Skeletal muscle satellite cell (primary cell): ENCODE results near the gene TK1.
"Not testable (repeated sequence)": the region's sequence is repeated elsewhere in the genome, so short reads cannot be mapped to it uniquely, and the experiment has no call there.

Source experiments
- H3K27me3 ChIP-seq: 2 replicates; pipeline ENCODE4 v1.7.0; 2013; ENCODE audit warnings: low read length; ENCODE audit not compliant: control insufficient read depth, insufficient read depth
- H3K36me3 ChIP-seq: 2 replicates; pipeline ENCODE4 v1.7.0; 2013; ENCODE audit warnings: mild to moderate bottlenecking, control low read depth, low read length; ENCODE audit not compliant: insufficient read depth
- H3K4me1 ChIP-seq: 2 replicates; pipeline ENCODE4 v1.7.0; 2013; ENCODE audit warnings: low read length; ENCODE audit not compliant: control insufficient read depth, insufficient read depth
- H3K4me2 ChIP-seq: 2 replicates; pipeline ENCODE4 v1.7.0; 2013; ENCODE audit warnings: mild to moderate bottlenecking, low read length
- H3K4me3 ChIP-seq: 2 replicates; pipeline ENCODE4 v1.7.0; 2013; ENCODE audit warnings: low read length
- H3K9ac ChIP-seq: 2 replicates; pipeline ENCODE4 v1.7.0; 2013; ENCODE audit warnings: mild to moderate bottlenecking, low read depth, low read length, moderate library complexity
- H3K9me3 ChIP-seq: replicated peaks from 2 replicates; pipeline ENCODE4 v1.7.0; 2013; ENCODE audit warnings: mild to moderate bottlenecking, control low read depth, low read length

The TK1 gene

DNA sequence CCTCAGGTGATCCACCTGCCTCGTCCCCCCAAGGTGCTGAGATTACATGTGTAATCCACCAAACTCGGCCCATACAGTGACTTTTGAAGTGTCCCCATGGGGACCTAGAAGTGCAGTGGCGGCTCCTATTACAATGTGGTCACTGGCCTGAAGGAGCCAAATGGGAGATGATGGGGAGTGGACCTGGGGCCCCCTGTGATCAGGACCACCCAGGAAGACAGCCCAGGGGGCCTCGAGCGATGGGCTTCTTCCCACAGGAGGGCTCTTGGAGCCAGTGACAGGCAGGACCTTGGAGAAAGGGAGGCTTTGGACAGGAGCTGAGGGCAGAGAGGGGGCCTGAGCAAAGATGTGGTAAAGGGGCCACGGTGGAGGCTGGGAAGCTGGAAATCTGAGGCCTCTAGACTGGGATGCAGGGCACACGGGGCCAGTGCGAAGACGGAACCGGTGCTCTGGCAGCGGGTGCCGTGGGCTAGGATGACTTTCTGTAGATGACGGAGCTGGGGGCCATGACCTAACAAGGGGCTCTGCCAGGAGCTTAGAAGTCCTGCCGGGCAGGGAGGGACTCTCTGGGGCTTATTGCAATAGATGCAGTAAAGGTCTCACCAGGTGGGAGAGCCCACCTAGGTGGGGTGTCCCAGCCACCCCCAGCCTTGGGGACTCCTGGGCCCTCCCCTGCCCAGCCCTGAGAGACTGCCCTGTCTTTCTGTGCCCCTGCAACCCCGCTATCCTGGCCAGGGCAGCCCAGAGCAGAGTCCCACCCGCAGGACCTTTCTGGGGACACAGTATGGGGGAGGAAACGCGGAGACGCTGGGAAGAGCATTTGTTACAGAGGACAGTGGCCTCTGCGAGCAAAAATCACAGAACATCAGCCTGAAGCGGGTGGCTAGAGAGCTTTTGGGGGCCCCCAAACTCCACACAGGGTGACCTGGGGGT is 43.4 kb downstream of the TK1 start:
- H3K9ac ChIP-seq = no peak overlapping the region
- H3K27me3 ChIP-seq = peaks cover 13% of the 10 kb centered on the region
- H3K4me1 ChIP-seq = peaks cover 8% of the 10 kb centered on the region
- H3K36me3 ChIP-seq = no peaks in the 10 kb centered on the region
- H3K9me3 ChIP-seq = no peaks in the 10 kb centered on the region
- no peak overlapping the region for H3K4me3 ChIP-seq
- H3K4me2 ChIP-seq = no peak overlapping the region

DNA sequence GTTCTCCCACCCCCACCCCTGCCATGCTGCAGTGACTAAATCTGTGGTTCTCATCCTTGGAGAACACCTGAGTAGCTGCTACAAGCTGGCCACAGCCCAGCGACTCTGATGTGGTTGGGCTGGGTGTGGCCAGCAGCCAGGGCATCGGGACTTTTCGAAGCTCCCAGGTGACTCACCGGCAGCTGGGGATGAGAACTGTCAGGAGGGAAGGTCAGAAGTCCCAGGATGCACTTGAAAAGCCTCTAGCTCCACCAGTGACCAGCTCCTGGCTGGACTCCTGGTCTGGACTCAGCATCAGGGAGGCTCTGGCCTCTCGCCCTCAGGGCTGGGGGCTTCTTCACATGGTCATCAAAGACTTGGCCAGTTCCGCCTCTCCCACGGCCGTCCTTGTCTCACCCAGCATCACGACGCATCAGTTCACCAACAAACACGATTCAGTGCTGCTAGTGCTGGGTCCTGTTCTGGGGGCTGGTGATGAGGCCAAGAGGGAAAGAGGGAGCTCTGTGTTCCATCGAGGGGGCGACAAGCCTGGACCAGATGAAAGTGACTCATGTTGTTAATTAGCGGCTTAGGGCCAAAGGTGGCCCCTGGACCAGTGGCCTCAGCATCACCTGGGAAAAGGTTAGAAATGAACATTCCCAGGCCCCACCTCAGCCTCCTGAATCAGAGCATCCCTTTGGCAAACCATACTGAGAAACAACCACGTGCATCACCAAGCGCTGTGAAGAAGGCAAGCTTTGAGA is 44.6 kb downstream of the TK1 start:
- Histone ChIP-seq H3K36me3 (no peaks in the 10 kb centered on the region), H3K4me3 (no peak overlapping the region), H3K9me3 (no peaks in the 10 kb centered on the region), H3K9ac (no peak overlapping the region), H3K4me2 (no peak overlapping the region), H3K4me1 (peaks cover 8% of the 10 kb centered on the region), H3K27me3 (peaks cover 13% of the 10 kb centered on the region)

DNA sequence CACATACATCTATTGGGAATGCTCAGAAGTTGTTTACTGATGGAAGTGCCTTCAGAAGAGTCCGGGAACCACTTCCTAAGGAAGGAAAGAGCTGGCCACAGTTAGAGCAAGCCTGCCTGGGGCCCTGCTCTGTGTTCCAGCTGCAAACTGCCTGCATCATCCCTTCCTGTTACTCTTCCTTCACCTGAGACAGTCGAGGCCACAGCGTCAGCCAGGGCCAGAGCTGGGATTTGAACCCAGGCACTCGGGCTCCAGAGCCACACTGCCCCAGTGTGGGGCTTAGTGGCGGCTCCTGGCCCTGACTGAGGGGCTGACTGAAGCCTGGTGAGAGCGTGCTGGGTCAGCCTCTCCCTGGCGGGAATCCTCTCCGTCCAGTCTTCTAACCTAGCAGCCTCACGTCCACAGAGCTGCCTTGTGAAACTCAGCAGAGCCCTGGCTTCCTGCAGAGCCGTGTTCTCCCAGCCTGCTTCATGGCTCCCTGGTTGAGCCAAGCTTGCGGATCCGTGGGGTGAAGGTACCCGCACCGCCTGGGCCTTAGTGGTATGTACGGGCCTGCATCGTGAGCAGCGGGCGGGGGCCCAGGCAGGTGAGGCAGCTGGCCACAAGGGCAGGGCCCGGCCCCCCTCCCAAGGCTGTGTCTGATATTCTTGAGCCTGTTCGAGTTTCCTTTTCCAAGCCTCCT is 45.3 kb downstream of the TK1 start:
- H3K27me3 ChIP-seq = peaks cover 13% of the 10 kb centered on the region
- no peak overlapping the region for H3K4me2 ChIP-seq
- no peak overlapping the region for H3K4me3 ChIP-seq
- peaks cover 8% of the 10 kb centered on the region for H3K4me1 ChIP-seq
- no peak overlapping the region for H3K9ac ChIP-seq
- H3K9me3 ChIP-seq = no peaks in the 10 kb centered on the region
- no peaks in the 10 kb centered on the region for H3K36me3 ChIP-seq

DNA sequence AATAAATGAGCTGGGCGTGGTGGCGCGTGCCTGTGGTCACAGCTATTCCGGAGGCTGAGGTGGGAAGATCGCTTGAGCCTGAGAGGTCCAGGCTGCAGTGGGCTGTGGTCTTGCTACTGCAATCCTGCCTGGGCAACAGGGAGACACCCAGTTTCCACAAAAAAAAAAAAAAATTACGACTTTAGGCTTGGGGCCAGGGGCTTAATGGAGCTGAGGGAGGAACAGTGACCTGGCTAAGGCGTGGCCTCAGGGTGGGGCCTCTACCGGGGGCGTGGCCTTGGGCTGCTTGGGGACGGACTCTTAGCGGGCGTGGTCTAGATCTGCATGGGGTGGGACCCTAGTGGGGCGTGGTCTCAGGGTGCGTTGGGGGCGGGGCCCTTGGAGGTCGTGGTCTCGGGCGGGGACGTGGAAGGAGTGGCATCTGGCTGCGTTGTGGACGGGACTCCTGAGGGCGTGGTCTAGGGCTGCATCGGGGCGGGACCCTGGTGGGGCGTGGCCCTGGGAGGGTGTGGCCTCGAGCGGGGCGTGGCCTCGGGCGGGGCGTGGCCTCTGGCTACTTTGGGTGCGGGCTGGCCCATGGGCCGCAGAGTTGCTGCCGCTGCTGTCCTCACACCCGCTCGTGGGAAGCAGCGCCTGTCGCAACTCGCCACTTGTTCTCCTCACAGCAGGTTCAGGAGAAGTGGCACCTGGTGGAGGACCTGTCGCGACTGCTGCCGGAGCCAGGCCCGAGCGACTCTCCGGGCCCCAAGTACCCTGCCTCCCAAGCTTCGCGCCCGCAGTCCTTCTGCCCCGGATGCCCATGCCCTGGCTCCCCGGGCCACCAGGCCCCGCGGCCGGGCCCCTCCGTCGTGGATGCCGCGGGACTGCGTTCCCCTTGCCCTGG is 46.4 kb downstream of the TK1 start:
- Histone ChIP-seq H3K9me3 (no peaks in the 10 kb centered on the region), H3K9ac (no peak overlapping the region), H3K4me1 (peaks cover 8% of the 10 kb centered on the region), H3K36me3 (no peaks in the 10 kb centered on the region), H3K27me3 (peaks cover 19% of the 10 kb centered on the region), H3K4me3 (no peak overlapping the region), H3K4me2 (peak overlapping the region; percentile 28)

DNA sequence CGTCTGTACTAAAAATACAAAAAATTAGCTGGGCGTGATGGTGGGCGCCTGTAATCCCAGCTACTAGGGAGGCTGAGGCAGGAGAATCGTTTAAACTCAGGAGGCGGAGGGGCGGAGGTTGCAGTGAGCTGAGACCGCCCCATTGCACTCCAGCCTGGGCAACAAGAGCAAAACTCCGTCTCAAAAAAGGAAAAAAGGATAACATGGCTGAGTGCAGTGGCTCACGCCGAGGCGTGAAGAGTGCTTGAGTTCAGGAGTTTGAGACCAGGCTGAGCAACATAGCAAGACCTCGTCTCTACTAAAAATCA is 47.0 kb downstream of the TK1 start:
- not testable (repeated sequence) for H3K4me2 ChIP-seq, H3K4me1 ChIP-seq, H3K4me3 ChIP-seq, H3K9ac ChIP-seq, H3K9me3 ChIP-seq, H3K36me3 ChIP-seq
- peaks cover 17% of the 10 kb centered on the region for H3K27me3 ChIP-seq

DNA sequence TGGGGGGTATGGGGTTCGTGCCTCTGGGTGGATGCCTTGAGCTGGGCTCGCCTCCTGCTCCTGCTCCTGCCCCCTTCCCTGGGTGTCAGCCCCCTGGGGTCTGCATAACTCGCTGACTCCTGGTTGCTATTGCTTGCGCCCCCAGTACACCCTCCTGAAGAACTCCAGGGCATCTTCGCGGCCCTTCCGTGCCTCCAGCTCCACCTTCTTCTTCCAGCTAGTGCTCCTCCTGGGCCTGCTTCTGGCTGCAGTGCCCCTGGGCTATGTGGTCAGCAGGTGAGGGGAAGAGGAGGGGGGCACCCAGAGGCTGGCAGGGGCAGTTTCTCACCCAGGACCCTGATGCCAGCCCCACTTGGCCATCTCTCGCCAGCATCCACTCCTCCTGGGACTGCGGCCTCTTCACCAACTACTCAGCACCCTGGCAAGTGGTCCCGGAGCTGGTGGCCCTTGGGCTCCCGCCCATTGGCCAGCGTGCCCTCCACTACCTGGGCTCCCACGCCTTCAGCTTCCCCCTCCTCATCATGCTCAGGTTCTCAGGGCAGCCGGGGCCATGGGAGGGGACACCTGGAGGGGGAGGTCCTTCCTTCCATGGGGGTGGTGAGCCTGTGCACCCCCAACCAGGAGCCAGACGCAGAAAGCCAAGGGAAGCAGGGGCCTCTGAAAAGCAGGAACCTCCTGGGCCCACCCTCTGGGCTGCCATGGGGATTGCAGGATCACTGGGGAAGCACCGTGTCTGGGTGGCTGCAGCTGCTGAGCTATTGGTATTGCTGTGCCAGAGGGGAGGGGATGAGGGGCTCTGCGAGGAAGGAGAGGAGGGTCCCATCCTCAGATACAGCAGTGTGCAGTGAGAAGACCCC is 48.4 kb downstream of the TK1 start:
- Histone ChIP-seq H3K4me2 (no peak overlapping the region), H3K4me1 (no peaks in the 10 kb centered on the region), H3K27me3 (peaks cover 28% of the 10 kb centered on the region), H3K9me3 (no peaks in the 10 kb centered on the region), H3K9ac (no peak overlapping the region), H3K4me3 (no peak overlapping the region), H3K36me3 (no peaks in the 10 kb centered on the region)

DNA sequence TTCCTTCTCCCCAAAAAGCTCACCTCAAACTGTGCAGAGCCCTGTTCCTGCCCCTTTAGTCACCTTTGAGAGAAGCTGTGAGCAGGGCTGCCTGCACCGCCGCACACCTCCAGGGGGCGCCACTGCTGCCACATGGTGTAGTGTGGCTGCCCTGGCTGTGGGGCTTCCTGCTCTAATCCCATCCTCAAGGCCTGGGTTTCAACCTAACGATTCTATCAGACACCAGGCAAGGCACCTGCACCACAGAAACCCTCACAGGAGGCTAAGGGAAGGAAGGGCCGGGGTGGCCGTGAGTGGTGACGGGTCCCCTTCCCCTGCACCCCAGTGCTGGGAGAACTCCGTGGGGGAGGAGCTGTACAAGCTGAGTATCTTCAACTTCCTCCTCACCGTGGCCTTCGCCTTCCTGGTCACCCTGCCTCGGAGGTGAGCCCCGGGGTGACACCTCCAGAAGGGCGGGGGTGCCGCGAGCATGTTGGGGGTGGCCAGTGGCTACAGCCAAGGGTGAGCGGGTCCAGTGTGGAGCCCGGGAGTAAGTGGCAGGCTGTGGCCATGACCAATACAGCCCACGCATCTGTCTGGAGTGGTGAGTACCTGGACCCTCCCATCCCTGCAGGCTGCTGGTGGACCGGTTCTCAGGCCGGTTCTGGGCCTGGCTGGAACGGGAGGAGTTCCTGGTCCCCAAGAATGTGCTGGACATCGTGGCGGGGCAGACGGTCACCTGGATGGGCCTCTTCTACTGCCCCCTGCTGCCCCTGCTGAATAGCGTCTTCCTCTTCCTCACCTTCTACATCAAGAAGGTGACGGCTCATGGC is 49.3 kb downstream of the TK1 start:
- no peaks in the 10 kb centered on the region for H3K36me3 ChIP-seq
- no peak overlapping the region for H3K4me2 ChIP-seq
- no peak overlapping the region for H3K4me3 ChIP-seq
- no peaks in the 10 kb centered on the region for H3K4me1 ChIP-seq
- no peaks in the 10 kb centered on the region for H3K9me3 ChIP-seq
- H3K27me3 ChIP-seq = peaks cover 34% of the 10 kb centered on the region
- no peak overlapping the region for H3K9ac ChIP-seq

DNA sequence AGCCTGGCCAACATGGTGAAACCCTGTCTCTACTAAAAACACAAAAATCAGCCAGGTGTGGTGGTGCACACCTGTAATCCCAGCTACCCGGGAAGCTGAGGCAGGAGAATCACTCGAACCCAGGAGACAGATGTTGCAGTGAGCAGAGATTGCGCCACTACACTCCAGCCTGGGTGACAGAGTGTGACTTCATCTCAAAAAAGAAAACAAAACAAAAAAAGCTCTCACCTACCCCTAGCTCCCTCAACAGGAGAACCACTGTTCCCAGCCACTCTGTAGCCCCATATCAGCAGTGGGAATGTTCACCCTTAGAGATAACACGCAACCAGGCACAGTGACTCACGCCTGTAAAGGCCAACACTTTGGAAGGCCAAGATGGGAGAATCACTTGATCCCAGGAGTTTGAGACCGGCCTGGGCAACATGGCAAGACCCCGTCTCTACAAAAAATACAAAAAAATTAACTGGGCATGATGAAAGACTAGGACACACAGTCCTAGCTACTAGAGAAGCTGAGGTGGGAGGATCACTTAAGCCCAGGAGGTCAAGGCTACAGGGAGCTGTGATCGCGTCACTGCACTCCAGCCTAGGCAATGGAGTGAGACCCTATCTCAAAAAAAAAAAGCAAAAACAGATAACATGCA is 50.9 kb downstream of the TK1 start:
- Histone ChIP-seq H3K4me3 (no peak overlapping the region), H3K4me1 (peaks cover 7% of the 10 kb centered on the region), H3K9ac (no peak overlapping the region), H3K27me3 (peaks cover 40% of the 10 kb centered on the region), H3K4me2 (no peak overlapping the region), H3K9me3 (no peaks in the 10 kb centered on the region), H3K36me3 (no peaks in the 10 kb centered on the region)

DNA sequence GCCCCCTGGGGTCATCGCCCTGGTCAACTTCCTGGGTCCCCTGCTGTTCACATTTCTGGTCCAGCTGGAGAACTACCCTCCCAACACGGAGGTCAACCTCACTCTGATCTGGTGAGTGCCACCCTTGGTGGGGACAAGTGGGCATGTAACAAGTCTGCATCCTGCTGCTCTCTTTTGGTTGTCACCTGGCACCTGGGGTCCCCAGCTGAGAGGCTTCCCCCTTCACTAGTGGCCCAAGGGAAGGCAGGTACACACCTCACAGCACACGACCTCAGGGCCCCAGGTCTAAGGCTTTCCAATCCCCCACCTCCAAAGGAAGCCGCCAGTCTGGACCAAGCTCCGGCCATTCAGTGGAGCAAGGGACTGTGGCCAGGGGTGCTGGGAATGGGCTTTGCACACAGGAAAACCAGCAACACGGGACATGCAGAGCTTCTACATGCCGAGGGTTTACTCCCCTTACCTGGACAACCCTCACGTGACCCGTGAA is 51.9 kb downstream of the TK1 start:
- Histone ChIP-seq H3K36me3 (no peaks in the 10 kb centered on the region), H3K4me2 (no peak overlapping the region), H3K4me1 (peaks cover 7% of the 10 kb centered on the region), H3K9ac (no peak overlapping the region), H3K27me3 (peaks cover 46% of the 10 kb centered on the region), H3K9me3 (no peaks in the 10 kb centered on the region), H3K4me3 (no peak overlapping the region)
